Activated CD8-positive, alpha-beta memory T cell treated with anti-CD3 and anti-CD28 coated beads, Interleukin-2, amount 50 U/mL, for 48 hours (primary cell): Measurements from ENCODE around the gene ADGRG1.
"Not testable (repeated sequence)": the region's sequence is repeated elsewhere in the genome, so short reads cannot be mapped to it uniquely, and the experiment has no call there.

Experiments
- DNase-seq: peaks from one replicate; pipeline ENCODE4 v3.0.0-alpha.2; 2020

ADGRG1 gene

GRCh38 chr16:57628008-57628781 lies at the start of gene ADGRG1:
ADGRG1 (plus strand) TSS chr16:57628630; CDS start chr16:57650288, 21,658 bp downstream.
- DNase-seq = peak; percentile 78

GRCh38 chr16:57579361-57579665 lies 49.1 kb upstream of the ADGRG1 start:
- DNase-seq = peak; percentile 42

GRCh38 chr16:57585051-57585687 lies 43.3 kb upstream of the ADGRG1 start:
- DNase-seq = peak; percentile 25

- no peak for DNase-seq
These were observed 39.6 kb upstream of the ADGRG1 start for GRCh38 chr16:57588831-57589230.

GRCh38 chr16:57589374-57589773 lies 39.1 kb upstream of the ADGRG1 start:
- peak; percentile 28 for DNase-seq

- no peak for DNase-seq
These were observed 37.8 kb upstream of the ADGRG1 start for GRCh38 chr16:57590654-57591085.

DNA sequence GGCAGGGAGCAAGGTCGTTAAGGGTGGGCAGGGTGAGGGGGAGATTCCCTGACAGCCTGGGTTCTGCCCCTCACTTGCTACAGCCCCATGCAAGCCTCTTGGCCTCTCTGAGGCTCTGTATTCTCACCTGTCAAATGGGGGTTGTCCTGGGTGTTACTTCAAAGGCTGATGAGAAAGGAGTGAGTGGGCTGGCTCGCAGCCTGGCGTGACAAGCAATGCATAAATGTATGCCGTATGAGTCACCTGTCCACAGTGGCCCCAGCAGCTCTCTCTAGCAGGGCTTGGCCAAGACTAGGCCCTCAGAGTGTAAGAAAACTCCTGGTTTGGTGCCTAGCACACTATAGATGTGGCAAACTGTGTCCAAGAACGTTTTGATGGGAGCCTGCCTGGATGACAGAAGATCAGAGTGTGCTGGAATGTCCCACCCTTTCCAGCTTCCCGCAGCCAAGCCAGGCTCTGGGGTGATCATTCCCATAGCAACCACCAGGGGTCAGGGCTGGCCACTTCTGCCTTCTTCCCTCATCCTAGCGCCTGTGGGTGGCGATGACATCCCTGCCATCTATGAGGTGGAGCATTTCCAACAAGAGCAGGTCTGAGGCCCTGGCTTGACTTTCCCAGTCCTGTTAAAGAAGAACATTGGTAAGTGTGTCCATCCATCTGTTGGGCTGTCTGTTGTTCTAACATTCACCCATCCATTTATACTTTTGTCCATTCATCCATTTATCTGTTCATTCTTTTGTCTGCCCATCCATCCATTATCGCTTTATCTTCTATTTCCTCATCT lies 37.2 kb upstream of the ADGRG1 start:
- DNase-seq = peak; percentile 87

DNA sequence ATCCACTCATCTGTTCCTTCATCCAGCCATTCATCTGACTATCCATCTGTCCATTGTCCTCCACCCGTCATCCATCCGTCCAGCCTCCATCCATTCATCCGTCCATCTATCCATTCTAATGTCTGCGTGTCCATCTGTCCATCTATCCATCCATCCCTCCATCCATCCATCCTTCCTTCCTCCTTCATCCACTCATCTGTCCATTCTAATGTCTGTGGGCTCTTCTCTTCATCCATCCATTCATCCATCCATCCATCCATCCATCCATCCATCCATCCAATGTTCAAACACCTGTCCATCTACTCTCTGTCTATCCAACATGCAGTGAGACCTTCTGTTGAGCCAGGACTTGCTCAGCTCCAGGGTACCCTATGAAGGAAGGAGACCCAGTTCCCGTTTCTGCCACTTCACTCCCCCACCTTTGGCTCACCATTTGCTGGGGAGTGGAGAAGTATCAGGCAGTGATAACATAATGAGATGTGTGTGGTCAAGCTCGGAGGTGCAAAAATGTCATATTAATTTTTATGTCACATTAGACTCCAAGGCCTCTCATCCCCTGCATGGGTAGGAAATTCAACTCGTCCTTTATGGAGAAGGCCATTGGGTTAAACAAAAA lies 36.5 kb upstream of the ADGRG1 start:
- DNase-seq = peak; percentile 53

GRCh38 chr16:57592591-57593003 lies 35.8 kb upstream of the ADGRG1 start:
- DNase-seq = peak; percentile 84

- DNase-seq = no peak
These were observed 35.4 kb upstream of the ADGRG1 start for GRCh38 chr16:57593021-57593420.

- DNase-seq = no peak
These were observed 34.4 kb upstream of the ADGRG1 start for GRCh38 chr16:57593990-57594389.

GRCh38 chr16:57594531-57595031 lies 33.8 kb upstream of the ADGRG1 start:
- peak; percentile 37 for DNase-seq

GRCh38 chr16:57596234-57596633 lies 32.2 kb upstream of the ADGRG1 start:
- DNase-seq = not testable (repeated sequence)

DNA sequence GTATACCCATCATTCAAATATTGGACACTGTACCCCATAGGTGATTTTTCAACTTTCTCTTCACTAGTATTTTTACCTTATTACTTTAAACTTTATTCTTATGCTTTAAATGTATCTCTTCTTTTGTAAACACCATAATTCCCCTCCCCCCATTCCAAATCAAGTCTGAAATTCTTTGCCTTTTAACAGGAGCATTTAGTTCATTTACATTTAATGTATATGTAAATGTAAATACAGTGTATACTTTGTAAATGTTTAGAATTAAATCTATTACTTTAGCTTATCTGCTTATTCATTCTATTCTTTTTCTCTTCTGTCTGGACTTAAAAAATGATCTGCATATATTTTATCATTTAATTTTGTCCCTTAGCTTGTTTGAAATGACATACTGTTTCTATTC lies 30.0 kb upstream of the ADGRG1 start:
- no peak for DNase-seq

DNA sequence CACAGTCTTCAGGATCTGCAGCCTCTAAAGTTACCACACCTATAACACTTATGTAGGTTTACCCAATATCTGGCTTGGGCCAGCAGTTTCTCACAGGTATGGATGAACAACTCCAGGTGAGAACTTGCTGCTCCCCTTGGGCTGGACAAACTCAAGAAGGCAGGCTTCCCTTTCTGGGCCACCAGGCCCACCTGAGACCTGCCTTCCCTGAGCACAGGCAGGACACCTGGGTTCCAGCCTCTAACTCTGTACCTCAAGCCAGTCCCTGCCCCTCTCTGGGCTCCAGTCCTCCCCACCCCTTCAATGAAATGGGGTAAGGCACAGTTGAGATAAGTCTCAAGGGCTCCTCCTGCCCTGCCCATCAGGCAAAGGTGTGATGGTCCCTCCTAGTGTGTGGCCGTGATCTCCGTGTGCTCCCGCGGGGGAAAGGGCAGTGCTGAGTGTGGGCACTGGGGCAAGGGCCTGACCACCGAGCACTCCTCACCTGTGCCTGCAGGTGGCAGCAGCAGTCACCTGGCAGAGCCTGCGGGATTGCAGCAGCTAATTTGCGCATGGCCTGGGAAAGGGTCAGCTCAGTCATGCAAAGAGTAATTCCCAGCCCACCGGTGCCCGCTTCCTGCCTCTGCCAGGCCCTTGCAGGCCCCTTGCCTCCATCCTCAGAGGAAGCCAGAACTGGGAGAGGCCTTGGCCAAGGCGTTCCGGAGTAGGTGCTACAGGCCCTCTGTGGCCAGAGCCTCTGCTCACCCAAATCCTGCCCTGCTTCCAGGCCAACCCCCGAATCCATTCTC lies 28.2 kb upstream of the ADGRG1 start:
- peak; percentile 74 for DNase-seq

DNA sequence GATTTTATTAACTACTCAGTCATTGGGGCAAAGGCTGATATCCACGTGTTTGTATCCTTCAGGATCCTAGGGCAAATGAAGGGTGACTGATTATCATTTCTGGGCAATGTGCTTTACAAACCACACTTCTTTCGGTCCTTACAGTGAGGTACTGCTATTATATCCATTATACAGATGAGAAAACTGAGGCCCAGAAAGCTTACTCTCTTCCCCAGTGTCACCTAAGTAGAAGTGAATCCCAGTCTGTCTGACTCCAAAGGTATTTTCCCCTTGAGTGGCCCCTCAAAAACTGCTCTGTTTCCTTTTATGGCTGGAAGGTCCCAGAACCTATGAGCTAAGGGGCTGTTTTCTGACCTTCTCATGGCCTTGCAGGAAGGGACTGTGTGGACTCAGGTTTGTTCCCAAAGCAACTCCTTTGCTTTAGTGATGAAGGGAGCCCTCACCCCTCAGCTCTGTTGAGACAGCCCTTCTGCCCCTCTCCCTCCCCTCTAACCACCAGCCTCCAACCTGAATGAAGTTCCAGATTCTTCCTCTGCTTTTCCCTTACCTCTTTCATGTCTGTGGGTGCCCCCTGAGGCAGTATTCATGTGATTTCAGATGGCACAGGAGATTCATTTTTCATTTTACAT lies 27.4 kb upstream of the ADGRG1 start:
- DNase-seq = peak; percentile 50

DNA sequence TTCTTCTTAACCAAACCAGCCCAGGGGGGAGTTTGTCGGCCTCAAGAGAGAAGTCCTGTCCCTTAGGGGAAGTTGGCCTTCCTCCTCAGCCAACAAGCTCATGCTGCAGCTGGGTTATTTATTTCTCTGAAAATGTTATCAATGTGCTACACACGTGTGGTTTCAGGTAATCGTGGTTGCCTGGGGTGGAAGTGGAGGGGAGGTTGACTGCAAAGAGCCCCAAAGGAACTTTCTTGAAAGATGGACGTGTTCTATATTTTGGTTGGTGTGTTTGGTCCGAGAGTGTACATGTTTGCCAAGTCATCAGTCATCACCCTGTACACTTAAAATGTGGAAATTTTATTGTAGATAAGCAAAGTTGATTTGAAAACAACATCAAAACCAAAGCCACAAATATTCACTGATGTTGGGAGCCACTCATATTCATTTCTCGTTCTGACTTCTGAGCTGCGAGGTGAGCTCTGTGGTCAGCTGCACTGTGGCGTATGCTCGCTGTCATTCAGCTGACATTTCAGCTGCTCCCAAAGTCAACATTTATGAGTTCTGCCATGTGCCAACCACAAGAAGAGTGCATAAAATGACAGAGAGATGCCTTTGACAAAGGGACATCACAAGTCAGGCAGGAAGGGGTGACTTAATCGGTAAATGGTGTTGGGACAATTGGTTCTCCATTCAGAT lies 26.5 kb upstream of the ADGRG1 start:
- peak; percentile 70 for DNase-seq

- DNase-seq = peak; percentile 47
These were observed 25.1 kb upstream of the ADGRG1 start for GRCh38 chr16:57603115-57604024.

DNA sequence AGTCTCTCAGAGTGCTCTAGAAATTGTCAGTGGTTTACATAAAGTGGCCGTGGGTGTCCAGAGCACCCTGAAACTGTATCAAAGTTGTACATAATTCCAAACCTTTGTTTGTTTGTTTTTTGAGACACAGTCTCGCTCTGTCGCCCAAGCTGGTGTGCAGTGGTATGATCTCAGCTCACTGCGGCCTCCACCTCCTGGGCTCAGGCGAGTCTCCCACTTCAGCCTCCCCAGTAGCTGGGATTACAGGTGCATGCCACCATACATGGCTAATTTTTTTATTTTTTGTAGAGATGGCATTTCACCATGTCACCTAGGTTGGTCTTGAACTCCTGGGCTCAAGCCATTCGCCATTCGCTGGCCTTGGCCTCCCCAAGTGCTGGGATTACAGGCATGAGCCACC lies 24.3 kb upstream of the ADGRG1 start:
- DNase-seq = peak; percentile 46
